ENCODE results near the gene GAS6. TPM values are rescaled to one million over a fixed set of nuclear protein-coding genes. Genes with fewer than 3 reads are reported as not detected.

GAS6 gene
- total RNA-seq, 1 experiment from 2014 or later, result 20.9 TPM

- no peak overlapping the region for H3K4me3 ChIP-seq (ENCODE audit: low read length)
These were observed 63.3 kb downstream of the GAS6 start for GRCh38 chr13:113800576-113800926.

GRCh38 chr13:113798200-113798811 lies 65.6 kb downstream of the GAS6 start:
- Histone ChIP-seq H3K4me2 (ENCODE audit: low read length) (no peak overlapping the region), H3K4me3 (ENCODE audit: low read length) (no peak overlapping the region), H3K9ac (ENCODE audit: low read length) (no peak overlapping the region), H2AFZ (ENCODE audit: low read length) (no peak overlapping the region), H3K9me3 (ENCODE audit: low read length) (no peaks in the 10 kb centered on the region), H3K27ac (ENCODE audit: low read length) (no peak overlapping the region), H3K4me1 (ENCODE audit: insufficient read depth, low read length) (no peaks in the 10 kb centered on the region), H3K36me3 (ENCODE audit: low read depth, low read length) (no peaks in the 10 kb centered on the region), H3K27me3 (ENCODE audit: low read length) (no peaks in the 10 kb centered on the region), H3K9me2 (replicated peaks; ENCODE audit: low read length) (no peaks in the 10 kb centered on the region), H4K20me1 (ENCODE audit: low read length) (no peaks in the 10 kb centered on the region), H3K79me2 (ENCODE audit: low read length) (no peaks in the 10 kb centered on the region), H3F3A (ENCODE audit: low read length, unreplicated experiment) (no peaks in the 10 kb centered on the region)
- intact Hi-C loops (cut with micrococcal nuclease), result no loop called here
- ChIA-PET CTCF (no interaction called here), POLR2A (ENCODE audit: unreplicated experiment) (no interaction called here)
- DNase-seq (no peak), ATAC-seq (no peak)
- BruUV-seq (replicated peaks), result no TSS peak
- TF ChIP-seq CTCF (conservative IDR thresholded peaks at IDR 0.05; ENCODE audit: low read depth, low read length) (no peak), EZH2 (IDR thresholded peaks at IDR 0.05; ENCODE audit: low read length, unreplicated experiment) (no peak), EZH2phosphoT487 (IDR thresholded peaks at IDR 0.05; ENCODE audit: borderline replicate concordance, low read length) (no peak)

More at GRCh38 chr13:113800576-113800926, 63.3 kb downstream of the GAS6 start:
- Histone ChIP-seq H3K27ac (ENCODE audit: low read length) (no peak overlapping the region), H2AFZ (ENCODE audit: low read length) (no peak overlapping the region), H3K9me3 (ENCODE audit: low read length) (no peaks in the 10 kb centered on the region), H3K9ac (ENCODE audit: low read length) (no peak overlapping the region), H4K20me1 (ENCODE audit: low read length) (no peaks in the 10 kb centered on the region), H3K9me2 (replicated peaks; ENCODE audit: low read length) (no peaks in the 10 kb centered on the region), H3K36me3 (ENCODE audit: low read depth, low read length) (no peaks in the 10 kb centered on the region), H3K27me3 (ENCODE audit: low read length) (no peaks in the 10 kb centered on the region), H3K4me2 (ENCODE audit: low read length) (no peak overlapping the region), H3K79me2 (ENCODE audit: low read length) (no peaks in the 10 kb centered on the region), H3K4me1 (ENCODE audit: insufficient read depth, low read length) (no peaks in the 10 kb centered on the region), H3F3A (ENCODE audit: low read length, unreplicated experiment) (no peaks in the 10 kb centered on the region)
- intact Hi-C loops (cut with micrococcal nuclease), result no loop called here
- TF ChIP-seq EZH2 (IDR thresholded peaks at IDR 0.05; ENCODE audit: low read length, unreplicated experiment) (no peak), EZH2phosphoT487 (IDR thresholded peaks at IDR 0.05; ENCODE audit: borderline replicate concordance, low read length) (no peak), CTCF (conservative IDR thresholded peaks at IDR 0.05; ENCODE audit: low read depth, low read length) (no peak)
- no peak for ATAC-seq
- POLR2A ChIA-PET (ENCODE audit: unreplicated experiment), result no interaction called here
- CTCF ChIA-PET, result no interaction called here
- no peak for DNase-seq
- no TSS peak for BruUV-seq (replicated peaks)

- intact Hi-C loops (cut with micrococcal nuclease), result no loop called here
- no peaks in the 10 kb centered on the region for H3K27me3 ChIP-seq (ENCODE audit: low read length)
- H3K79me2 ChIP-seq (ENCODE audit: low read length), result no peaks in the 10 kb centered on the region
- H4K20me1 ChIP-seq (ENCODE audit: low read length), result no peaks in the 10 kb centered on the region
- CTCF ChIA-PET, result no interaction called here
- no peaks in the 10 kb centered on the region for H3K9me2 ChIP-seq (replicated peaks; ENCODE audit: low read length)
- BruUV-seq (replicated peaks), result no TSS peak
- H3K4me3 ChIP-seq (ENCODE audit: low read length), result no peak overlapping the region
- H3K27ac ChIP-seq (ENCODE audit: low read length), result no peak overlapping the region
- ATAC-seq (no peak), DNase-seq (no peak)
- H2AFZ ChIP-seq (ENCODE audit: low read length), result no peak overlapping the region
- H3K4me2 ChIP-seq (ENCODE audit: low read length), result no peak overlapping the region
- no peak for TF ChIP-seq CTCF (conservative IDR thresholded peaks at IDR 0.05; ENCODE audit: low read depth, low read length)
- TF ChIP-seq EZH2phosphoT487 (IDR thresholded peaks at IDR 0.05; ENCODE audit: borderline replicate concordance, low read length), result no peak
- no peak for TF ChIP-seq EZH2 (IDR thresholded peaks at IDR 0.05; ENCODE audit: low read length, unreplicated experiment)
- H3K4me1 ChIP-seq (ENCODE audit: insufficient read depth, low read length), result no peaks in the 10 kb centered on the region
- H3K9ac ChIP-seq (ENCODE audit: low read length), result no peak overlapping the region
- H3K9me3 ChIP-seq (ENCODE audit: low read length), result no peaks in the 10 kb centered on the region
- POLR2A ChIA-PET (ENCODE audit: unreplicated experiment), result no interaction called here
- H3F3A ChIP-seq (ENCODE audit: low read length, unreplicated experiment), result no peaks in the 10 kb centered on the region
- H3K36me3 ChIP-seq (ENCODE audit: low read depth, low read length), result no peaks in the 10 kb centered on the region
These were observed 66.8 kb downstream of the GAS6 start for GRCh38 chr13:113796964-113797676.
